Ovary (tissue), 3 donors: Measurements from ENCODE around the gene ATP8B3.

ENCODE experiments used
- EP300 ChIP-seq: sonication (generic); formaldehyde crosslinking; IDR thresholded peaks from one replicate; pipeline ENCODE4 v1.6.1; 2017; ENCODE audit warnings: antibody characterized with exemption
- POLR2A ChIP-seq: fragments of 450-650 bp; IDR thresholded peaks from one replicate; pipeline ENCODE4 v1.6.1; 2017; ENCODE audit warnings: antibody characterized with exemption, mild to moderate bottlenecking, moderate library complexity
- TF ChIP-seq, protein P1 (sequence below), 3 donors: fragments of 450-650 bp in 2 of 3; fragments of 200-600 bp in 1 of 3; IDR thresholded peaks; one replicate each; pipeline versions ENCODE4 v1.5.1 to v1.8.0; 2016 to 2022; ENCODE audit warnings: antibody characterized with exemption in 3 of 3, mild to moderate bottlenecking in 1 of 3
- donor health status: DM: no; HTN: no; CAD: no.

- TF ChIP-seq, protein P1, sequence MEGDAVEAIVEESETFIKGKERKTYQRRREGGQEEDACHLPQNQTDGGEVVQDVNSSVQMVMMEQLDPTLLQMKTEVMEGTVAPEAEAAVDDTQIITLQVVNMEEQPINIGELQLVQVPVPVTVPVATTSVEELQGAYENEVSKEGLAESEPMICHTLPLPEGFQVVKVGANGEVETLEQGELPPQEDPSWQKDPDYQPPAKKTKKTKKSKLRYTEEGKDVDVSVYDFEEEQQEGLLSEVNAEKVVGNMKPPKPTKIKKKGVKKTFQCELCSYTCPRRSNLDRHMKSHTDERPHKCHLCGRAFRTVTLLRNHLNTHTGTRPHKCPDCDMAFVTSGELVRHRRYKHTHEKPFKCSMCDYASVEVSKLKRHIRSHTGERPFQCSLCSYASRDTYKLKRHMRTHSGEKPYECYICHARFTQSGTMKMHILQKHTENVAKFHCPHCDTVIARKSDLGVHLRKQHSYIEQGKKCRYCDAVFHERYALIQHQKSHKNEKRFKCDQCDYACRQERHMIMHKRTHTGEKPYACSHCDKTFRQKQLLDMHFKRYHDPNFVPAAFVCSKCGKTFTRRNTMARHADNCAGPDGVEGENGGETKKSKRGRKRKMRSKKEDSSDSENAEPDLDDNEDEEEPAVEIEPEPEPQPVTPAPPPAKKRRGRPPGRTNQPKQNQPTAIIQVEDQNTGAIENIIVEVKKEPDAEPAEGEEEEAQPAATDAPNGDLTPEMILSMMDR (IDR thresholded peaks at IDR 0.05), result no peak
- no peak for TF ChIP-seq EP300
- TF ChIP-seq POLR2A, result no peak
Measured at GRCh38 chr19:1752009-1752756, 59.9 kb downstream of the ATP8B3 start.
